GM12892 (cell line): ENCODE data around the gene DNAJC10.

Experiments used
- POLR2A ChIP-seq: IDR thresholded peaks from 2 replicates; pipeline ENCODE4 v1.6.1; 2011; ENCODE audit warnings: low read depth, low read length, control low read depth
- POLR2AphosphoS5 ChIP-seq: IDR thresholded peaks from 2 replicates; pipeline ENCODE4 v1.6.1; 2011; ENCODE audit warnings: low read depth, low read length, control low read depth

- TF ChIP-seq POLR2AphosphoS5 (no peak), POLR2A (no peak)
These were observed 82.7 kb downstream of the DNAJC10 start for GRCh38 chr2:182798736-182799135.
